Fibroblast of lung (primary cell): Measurements from ENCODE around the gene CDH12.
"Not testable (repeated sequence)": the region's sequence is repeated elsewhere in the genome, so short reads cannot be mapped to it uniquely, and the experiment has no call there.

Experiments used
- EZH2 ChIP-seq: IDR thresholded peaks from 2 replicates; pipeline ENCODE4 v1.5.1; 2012; ENCODE audit warnings: low read length, control low read depth, mild to moderate bottlenecking; ENCODE audit errors: missing control alignments
- TF ChIP-seq, protein P1 (sequence below), 2 donors: IDR thresholded peaks in 1 of 2; conservative IDR thresholded peaks in 1 of 2; 1 replicate in 1 of 2; 2 replicates in 1 of 2; pipeline ENCODE4 v1.5.1; 2011 to 2012; ENCODE audit warnings: low read length in 2 of 2, control low read depth in 1 of 2, inconsistent platforms in 1 of 2, low read depth in 1 of 2, mild to moderate bottlenecking in 1 of 2

DNA sequence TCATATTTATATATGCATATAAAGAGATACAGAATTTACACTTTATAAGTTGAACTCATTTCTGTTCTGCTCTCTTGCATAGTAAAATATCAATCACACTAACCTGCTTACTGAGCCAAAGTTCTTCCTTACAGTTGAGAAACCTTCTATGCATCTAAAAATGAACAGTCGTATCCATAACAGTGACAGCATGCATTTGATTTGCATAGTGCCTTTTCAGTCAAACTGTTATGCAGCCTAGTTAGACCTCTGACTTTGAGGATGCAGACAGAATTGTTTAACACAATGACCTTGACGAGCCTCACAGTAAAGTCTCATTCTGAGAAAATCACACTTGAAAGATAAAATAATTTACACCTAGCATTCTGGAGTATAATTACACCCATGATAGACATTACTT lies 683.9 kb downstream of the CDH12 start:
- TF ChIP-seq, protein P1, sequence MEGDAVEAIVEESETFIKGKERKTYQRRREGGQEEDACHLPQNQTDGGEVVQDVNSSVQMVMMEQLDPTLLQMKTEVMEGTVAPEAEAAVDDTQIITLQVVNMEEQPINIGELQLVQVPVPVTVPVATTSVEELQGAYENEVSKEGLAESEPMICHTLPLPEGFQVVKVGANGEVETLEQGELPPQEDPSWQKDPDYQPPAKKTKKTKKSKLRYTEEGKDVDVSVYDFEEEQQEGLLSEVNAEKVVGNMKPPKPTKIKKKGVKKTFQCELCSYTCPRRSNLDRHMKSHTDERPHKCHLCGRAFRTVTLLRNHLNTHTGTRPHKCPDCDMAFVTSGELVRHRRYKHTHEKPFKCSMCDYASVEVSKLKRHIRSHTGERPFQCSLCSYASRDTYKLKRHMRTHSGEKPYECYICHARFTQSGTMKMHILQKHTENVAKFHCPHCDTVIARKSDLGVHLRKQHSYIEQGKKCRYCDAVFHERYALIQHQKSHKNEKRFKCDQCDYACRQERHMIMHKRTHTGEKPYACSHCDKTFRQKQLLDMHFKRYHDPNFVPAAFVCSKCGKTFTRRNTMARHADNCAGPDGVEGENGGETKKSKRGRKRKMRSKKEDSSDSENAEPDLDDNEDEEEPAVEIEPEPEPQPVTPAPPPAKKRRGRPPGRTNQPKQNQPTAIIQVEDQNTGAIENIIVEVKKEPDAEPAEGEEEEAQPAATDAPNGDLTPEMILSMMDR (conservative IDR thresholded peaks at IDR 0.05 in 1 of 2, IDR thresholded peaks at IDR 0.05 in 1 of 2; ENCODE audit: low read depth in 1 of 2, low read length in 2 of 2) = not testable (repeated sequence)
- not testable (repeated sequence) for TF ChIP-seq EZH2
